Muscle layer of colon (tissue), 2 donors: ENCODE measurements around the gene DEFB118.

ENCODE experiments used
- H3K27ac ChIP-seq: one replicate; pipeline ENCODE4 v1.7.0; 2013; ENCODE audit warnings: low read depth, mild to moderate bottlenecking, low read length, moderate library complexity
- H3K27me3 ChIP-seq, 2 donors: one replicate each; pipeline ENCODE4 v1.7.0; 2013; ENCODE audit warnings: low read length in 2 of 2, mild to moderate bottlenecking in 2 of 2; ENCODE audit not compliant: insufficient read depth in 2 of 2, control insufficient read depth in 1 of 2
- H3K36me3 ChIP-seq: one replicate; pipeline ENCODE4 v1.7.0; 2013; ENCODE audit warnings: mild to moderate bottlenecking, low read length; ENCODE audit not compliant: insufficient read depth
- H3K4me1 ChIP-seq: one replicate; pipeline ENCODE4 v1.7.0; 2013; ENCODE audit warnings: mild to moderate bottlenecking, low read length; ENCODE audit not compliant: insufficient read depth
- H3K4me3 ChIP-seq, 2 donors: one replicate each; pipeline ENCODE4 v1.7.0; 2013; ENCODE audit warnings: low read length in 2 of 2, low read depth in 1 of 2, mild to moderate bottlenecking in 1 of 2, moderate library complexity in 1 of 2
- H3K9ac ChIP-seq: one replicate; pipeline ENCODE4 v1.7.0; 2013; ENCODE audit warnings: low read length
- H3K9me3 ChIP-seq: one replicate; pipeline ENCODE4 v1.7.0; 2013; ENCODE audit warnings: mild to moderate bottlenecking, low read length
- donor health status: abdominal sarcoma.
- donor health status: Adenocarcinoma of cecum.

The DEFB118 gene

DNA sequence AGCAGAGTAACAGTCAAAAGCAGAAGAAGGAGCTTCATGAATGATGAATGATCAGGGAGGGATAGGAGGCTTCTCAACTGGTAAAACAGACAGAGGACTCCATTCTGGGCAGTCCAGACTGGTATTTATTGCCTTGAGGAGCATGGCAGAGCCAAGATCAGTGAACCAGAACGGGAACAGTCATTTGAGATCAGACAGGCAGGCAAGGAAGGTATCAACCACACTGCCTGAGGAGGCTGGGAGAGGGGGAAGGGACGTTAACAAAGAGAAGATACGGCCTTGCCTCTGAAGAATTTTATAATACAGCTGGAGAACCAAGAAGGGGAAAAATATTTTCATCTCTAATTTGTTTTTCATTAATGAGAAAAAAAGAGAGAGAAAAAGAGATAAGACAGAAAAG, 37.7 kb downstream of the DEFB118 start, which contains the start of gene DEFB121:
TSS of gene DEFB121 (minus strand) at position 101 of the 400 bp plus-strand sequence. CDS start at position 38, 63 bp downstream.
- H3K4me3 ChIP-seq: no peak within 1 kb of the TSS
- no peaks in the 10 kb centered on the region for H3K27me3 ChIP-seq

DNA sequence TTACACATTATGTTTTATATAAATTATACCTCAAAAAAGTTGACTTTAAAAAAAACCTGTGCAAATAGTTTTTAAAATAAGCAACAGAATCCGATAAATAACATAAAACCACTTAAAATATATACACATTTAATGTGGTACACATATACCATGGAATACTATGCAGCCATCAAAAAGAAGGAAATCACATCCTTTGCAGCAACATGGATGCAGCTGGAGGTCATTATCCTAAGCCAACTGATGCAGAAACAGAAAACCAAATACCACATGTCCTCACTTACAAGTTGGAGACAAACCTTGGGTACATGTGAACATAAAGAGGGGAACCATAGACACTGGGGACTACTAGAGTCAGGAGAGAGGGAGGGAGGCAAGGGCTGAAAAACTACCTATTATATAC, 41.6 kb downstream of the DEFB118 start:
- Histone ChIP-seq H3K36me3 (no peaks in the 10 kb centered on the region), H3K27me3 (no peaks in the 10 kb centered on the region), H3K4me1 (no peaks in the 10 kb centered on the region), H3K9me3 (no peaks in the 10 kb centered on the region), H3K9ac (no peak overlapping the region), H3K27ac (no peak overlapping the region), H3K4me3 (no peak overlapping the region)

More for the DNA sequence above, 37.7 kb downstream of the DEFB118 start, which contains the start of gene DEFB121:
- H3K36me3 ChIP-seq: no peaks in the 10 kb centered on the region
- H3K27ac ChIP-seq: no peak within 1 kb of the TSS
- H3K9ac ChIP-seq: no peak within 1 kb of the TSS
- H3K4me1 ChIP-seq: no peaks in the 10 kb centered on the region
- no peaks in the 10 kb centered on the region for H3K9me3 ChIP-seq

DNA sequence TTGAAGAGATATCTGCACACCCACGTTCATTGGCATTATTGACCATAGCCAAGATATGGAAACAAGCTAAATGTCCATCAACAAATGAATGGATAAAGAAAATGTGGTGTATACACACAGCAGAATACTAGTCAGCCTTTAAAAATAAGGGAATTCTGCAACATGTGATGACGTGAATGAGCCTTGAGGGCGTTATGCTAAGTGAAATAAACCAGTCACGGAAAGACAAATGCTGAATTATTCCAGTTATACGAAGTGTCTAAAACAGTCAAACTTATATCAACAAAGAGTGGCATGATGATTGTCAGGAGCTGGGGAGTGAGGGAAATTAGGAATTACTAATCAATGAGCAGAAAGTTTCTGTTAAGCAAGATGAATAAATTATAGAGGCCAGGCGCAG, 46.0 kb downstream of the DEFB118 start:
- Histone ChIP-seq H3K4me3 (no peak overlapping the region), H3K9ac (no peak overlapping the region), H3K9me3 (no peaks in the 10 kb centered on the region), H3K4me1 (no peaks in the 10 kb centered on the region), H3K27ac (no peak overlapping the region), H3K27me3 (no peaks in the 10 kb centered on the region), H3K36me3 (no peaks in the 10 kb centered on the region)

DNA sequence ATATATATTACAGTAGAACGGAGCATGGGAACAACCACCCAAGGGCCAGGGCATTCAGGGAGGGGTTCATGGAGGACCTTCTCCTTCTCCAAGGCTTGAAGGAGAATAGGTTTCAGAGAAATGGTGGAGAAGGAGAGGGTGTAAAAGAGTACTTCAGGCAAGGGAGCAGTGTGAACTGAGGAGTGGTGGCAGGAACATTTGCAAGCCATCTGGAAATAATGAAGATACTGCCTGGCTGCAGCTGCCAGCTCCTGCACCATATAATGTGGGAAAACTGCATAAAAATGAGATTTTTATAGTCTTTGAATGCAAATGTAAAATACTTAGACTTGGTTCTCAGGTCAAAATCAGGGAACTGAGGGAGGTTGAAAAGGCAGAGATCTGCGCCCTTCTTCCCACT, 47.3 kb downstream of the DEFB118 start:
- H3K27me3 ChIP-seq: no peaks in the 10 kb centered on the region
- no peak overlapping the region for H3K27ac ChIP-seq

DNA sequence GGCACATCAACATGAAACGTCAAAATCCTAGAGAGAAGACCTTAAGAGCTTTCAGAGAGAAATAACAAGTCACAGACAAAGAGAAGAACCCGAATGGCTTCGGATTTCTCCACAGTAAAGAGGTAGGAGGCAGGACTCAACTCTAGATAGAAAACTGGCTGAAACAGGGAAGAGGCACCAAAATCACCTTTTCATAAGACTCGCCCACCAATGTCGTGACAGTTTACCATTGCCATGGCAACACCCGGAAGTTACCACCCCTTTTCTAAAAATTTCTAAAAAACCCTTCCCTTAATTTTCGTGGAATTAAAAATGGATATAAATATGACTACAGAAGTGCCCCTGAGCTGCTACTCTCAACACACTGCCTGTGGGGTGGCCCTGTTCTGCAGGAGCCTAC, 49.9 kb downstream of the DEFB118 start:
- H3K9me3 ChIP-seq: no peaks in the 10 kb centered on the region
- no peak overlapping the region for H3K27ac ChIP-seq
- H3K9ac ChIP-seq: no peak overlapping the region
- H3K36me3 ChIP-seq: no peaks in the 10 kb centered on the region
- no peaks in the 10 kb centered on the region for H3K4me1 ChIP-seq
- no peaks in the 10 kb centered on the region for H3K27me3 ChIP-seq
- no peak overlapping the region for H3K4me3 ChIP-seq

More for the DNA sequence above, 47.3 kb downstream of the DEFB118 start:
- Histone ChIP-seq H3K36me3 (no peaks in the 10 kb centered on the region), H3K4me3 (no peak overlapping the region), H3K9me3 (no peaks in the 10 kb centered on the region), H3K9ac (no peak overlapping the region), H3K4me1 (no peaks in the 10 kb centered on the region)
